GM12878 (cell line): ENCODE results near the gene PFN3. TPM values are rescaled to one million over a fixed set of nuclear protein-coding genes. Genes with fewer than 3 reads are reported as not detected.
A peak's percentile ranks its signal among the peaks of the same experiment; 100 is the strongest.

Source experiments
- ATAC-seq: fragments of 200-7000 bp; cut with Tn5 transposase; 3 replicates; pipeline ENCODE4 v1.9.1; 2020; ENCODE audit warnings: mild to moderate bottlenecking, moderate library complexity
- BruUV-seq: library from RNA; stranded (reverse); fragments of 400-500 nt; replicated peaks from 2 replicates; lab custom pipeline; 2021; lab: Mats Ljungman, UMichigan
- CTCF ChIA-PET: fragments of 300-600 bp; sonication (Branson Sonifier 250); formaldehyde crosslinking; extraction: SDS; loops from one replicate; lab custom pipeline; 2021; ENCODE audit warnings: inconsistent platforms; lab: Yijun Ruan, JAX
- POLR2A ChIA-PET: fragments of 350-600 bp; formaldehyde crosslinking; extraction: SDS; loops from one replicate; lab custom pipeline; 2021; ENCODE audit warnings: inconsistent platforms; lab: Charles Lee
- RAD21 ChIA-PET: fragments of 300-600 bp; sonication (Branson Sonifier 250); formaldehyde crosslinking; loops from one replicate; lab custom pipeline; 2023; ENCODE audit warnings: antibody characterized with exemption; ENCODE audit not compliant: unreplicated experiment; lab: Charles Lee
- SMC1A ChIA-PET: fragments of 300-600 bp; sonication (Branson Sonifier 250); formaldehyde crosslinking; loops from one replicate; lab custom pipeline; 2023; ENCODE audit not compliant: unreplicated experiment, uncharacterized antibody; lab: Charles Lee
- DNase-seq: peaks from one replicate; pipeline ENCODE4 v3.0.0-alpha.2; 2011; ENCODE audit warnings: low read depth, low spot score
- FAIRE-seq: peaks from 3 replicates; lab custom pipeline; 2011; peaks lifted over from hg19 to GRCh38; lab: Jason Lieb, UNC
- H2AFZ ChIP-seq: 2 replicates; pipeline ENCODE4 v1.6.0; 2011; ENCODE audit warnings: low read depth, low read length, control low read depth; ENCODE audit not compliant: control insufficient read depth
- H3K27ac ChIP-seq: 2 replicates; pipeline ENCODE4 v1.5.1; 2011; ENCODE audit warnings: control low read depth; ENCODE audit not compliant: control insufficient read depth, insufficient read depth
- H3K27me3 ChIP-seq, 2 experiments: replicated peaks in 1 of 2; 2 replicates each; pipeline versions ENCODE4 v1.6.0 to v1.6.1; 2011; ENCODE audit warnings: low read length in 1 of 2; ENCODE audit not compliant: control insufficient read depth in 2 of 2, insufficient read depth in 2 of 2
- H3K36me3 ChIP-seq, 2 experiments: 2 replicates each; pipeline ENCODE4 v1.5.1; 2011; ENCODE audit warnings: low read length in 1 of 2; ENCODE audit not compliant: control insufficient read depth in 2 of 2, insufficient read depth in 2 of 2
- H3K4me1 ChIP-seq: 2 replicates; pipeline ENCODE4 v1.6.1; 2011; ENCODE audit warnings: mild to moderate bottlenecking, low read length, moderate library complexity, mixed read lengths; ENCODE audit not compliant: control insufficient read depth, insufficient read depth
- H3K4me2 ChIP-seq: 2 replicates; pipeline ENCODE4 v1.6.0; 2011; ENCODE audit warnings: control low read depth; ENCODE audit not compliant: control insufficient read depth, insufficient read depth
- H3K4me3 ChIP-seq: fragments of 200-600 bp; sonication (generic); 2 replicates; pipeline ENCODE4 v1.5.1; 2016
- H3K79me2 ChIP-seq: 2 replicates; pipeline ENCODE4 v1.6.0; 2011; ENCODE audit warnings: low read length; ENCODE audit not compliant: control insufficient read depth, insufficient read depth
- H3K9ac ChIP-seq: 2 replicates; pipeline ENCODE4 v1.8.0; 2011; ENCODE audit warnings: low read length, control low read depth, mixed read lengths; ENCODE audit not compliant: control insufficient read depth, insufficient read depth
- H3K9me3 ChIP-seq: replicated peaks from 3 replicates; pipeline ENCODE4 v1.5.1; 2011; ENCODE audit warnings: mild to moderate bottlenecking, low read length; ENCODE audit not compliant: control insufficient read depth, insufficient read depth
- H4K20me1 ChIP-seq: 2 replicates; pipeline ENCODE4 v1.6.0; 2011; ENCODE audit not compliant: control insufficient read depth, insufficient read depth
- BCL3 ChIP-seq: IDR thresholded peaks from 2 replicates; pipeline ENCODE4 v1.6.1; 2011; ENCODE audit warnings: borderline replicate concordance, low read depth, mild to moderate bottlenecking, moderate library complexity, low read length; ENCODE audit not compliant: insufficient read depth, poor library complexity, severe bottlenecking
- CHD2 ChIP-seq: IDR thresholded peaks from 2 replicates; pipeline ENCODE4 v1.6.1; 2011; ENCODE audit warnings: low read depth, low read length, improper control_type of control experiment, borderline replicate concordance
- HDAC6 ChIP-seq: fragments of 200-600 bp; sonication (generic); IDR thresholded peaks from one replicate; pipeline ENCODE4 v1.8.0; 2017; ENCODE audit warnings: antibody characterized with exemption; ENCODE audit not compliant: unreplicated experiment
- JUNB ChIP-seq: IDR thresholded peaks from 2 replicates; pipeline ENCODE4 v1.6.1; 2016; ENCODE audit warnings: antibody characterized with exemption, mild to moderate bottlenecking
- LARP7 ChIP-seq: fragments of 450-650 bp; IDR thresholded peaks from 2 replicates; pipeline ENCODE4 v1.6.1; 2017; ENCODE audit warnings: mild to moderate bottlenecking
- MAX ChIP-seq: IDR thresholded peaks from 2 replicates; pipeline ENCODE4 v1.6.1; 2012; ENCODE audit warnings: low read depth, low read length, improper control_type of control experiment
- MEF2B ChIP-seq: fragments of 450-650 bp; IDR thresholded peaks from 2 replicates; pipeline ENCODE4 v1.6.1; 2018; ENCODE audit warnings: mild to moderate bottlenecking, moderate library complexity; ENCODE audit not compliant: partially characterized antibody, poor library complexity, severe bottlenecking
- MTA2 ChIP-seq: fragments of 450-650 bp; IDR thresholded peaks from 2 replicates; pipeline ENCODE4 v1.6.1; 2016; ENCODE audit warnings: low read depth, mild to moderate bottlenecking, moderate library complexity
- NBN ChIP-seq: fragments of 450-650 bp; IDR thresholded peaks from 2 replicates; pipeline ENCODE4 v1.6.1; 2016
- NRF1 ChIP-seq: conservative IDR thresholded peaks from 2 replicates; pipeline ENCODE4 v1.6.1; 2011; ENCODE audit warnings: mild to moderate bottlenecking, low read depth, low read length, improper control_type of control experiment
- PAX8 ChIP-seq: fragments of 450-650 bp; IDR thresholded peaks from 2 replicates; pipeline ENCODE4 v1.6.1; 2017; ENCODE audit warnings: mild to moderate bottlenecking, moderate library complexity
- PML ChIP-seq: IDR thresholded peaks from 2 replicates; pipeline ENCODE4 v1.6.1; 2012; ENCODE audit warnings: low read length, inconsistent platforms
- POU2F2 ChIP-seq: IDR thresholded peaks from 3 replicates; pipeline ENCODE4 v1.6.1; 2011; ENCODE audit warnings: low read depth, mild to moderate bottlenecking, low read length, borderline replicate concordance
- SIX5 ChIP-seq: IDR thresholded peaks from 2 replicates; pipeline ENCODE4 v1.6.1; 2011; ENCODE audit warnings: mild to moderate bottlenecking, low read depth, low read length, moderate library complexity; ENCODE audit not compliant: severe bottlenecking
- SPI1 ChIP-seq: IDR thresholded peaks from 2 replicates; pipeline ENCODE4 v1.6.1; 2011; ENCODE audit warnings: low read depth, mild to moderate bottlenecking, low read length, moderate library complexity, borderline replicate concordance; ENCODE audit not compliant: insufficient read depth
- STAT3 ChIP-seq: IDR thresholded peaks from 2 replicates; pipeline ENCODE4 v1.6.1; 2011; ENCODE audit warnings: low read depth, low read length, improper control_type of control experiment
- TARDBP ChIP-seq: IDR thresholded peaks from 2 replicates; pipeline ENCODE4 v1.6.1; 2016; ENCODE audit warnings: borderline replicate concordance
- TCF3 ChIP-seq: IDR thresholded peaks from 2 replicates; pipeline ENCODE4 v1.6.1; 2012; ENCODE audit warnings: low read depth, mild to moderate bottlenecking, low read length, borderline replicate concordance; ENCODE audit not compliant: insufficient read depth
- TCF7 ChIP-seq: IDR thresholded peaks from 2 replicates; pipeline ENCODE4 v1.6.1; 2014; ENCODE audit warnings: antibody characterized with exemption, borderline replicate concordance
- YBX1 ChIP-seq: fragments of 450-650 bp; IDR thresholded peaks from 2 replicates; pipeline ENCODE4 v1.6.1; 2016; ENCODE audit warnings: antibody characterized with exemption
- WGBS: methylation state at CpG from one replicate; pipeline ENCODE4 v1.1.6; 2016; ENCODE audit warnings: low lambda C conversion rate; ENCODE audit not compliant: insufficient replicate concordance, insufficient coverage; ENCODE audit errors: missing lambda C conversion rate; 5-methylcytosine and 5-hydroxymethylcytosine counted together
- in situ Hi-C: fragments of 300-500 bp; cut with MboI; formaldehyde crosslinking; loops from 9 replicates; pipeline ENCODE4 v1.14.3; 2018; ENCODE audit warnings: mixed read lengths
- intact Hi-C: fragments of 100-400 bp; cut with micrococcal nuclease; formaldehyde crosslinking; loops from one replicate; pipeline ENCODE4 v1.14.2; 2022; ENCODE audit not compliant: unreplicated experiment
- polyA plus RNA-seq, 11 experiments: library from polyadenylated mRNA; depleted of rRNA in 4 of 11; unstranded in 6 of 11; stranded (reverse) in 5 of 11; fragments of >200 nt; fragmentation: Nextera tagmentation in 4 of 11; fragmentation: Illumina TruSeq in 1 of 11; extraction: Ambion mirVana in 4 of 11; extraction: Trizol in 1 of 11; gene quantifications; 1 replicate in 1 of 11; 2 replicates in 10 of 11; pipeline versions ENCODE4 v1.2.1 to v1.2.3, GENCODE V29; 2011 to 2016; ENCODE audit warnings: inconsistent platforms in 2 of 11, missing spikeins in 2 of 11, low read depth in 1 of 11
- total RNA-seq, 4 experiments: library from RNA; depleted of rRNA in 3 of 4; stranded (reverse); fragments of >200 nt in 3 of 4; fragmentation: Illumina TruSeq in 1 of 4; extraction: Trizol in 1 of 4; gene quantifications; 2 replicates each; pipeline versions ENCODE4 v1.2.1 to v1.2.3, GENCODE V29; 2013 to 2021
- TF ChIP-seq, protein P1 (sequence below): IDR thresholded peaks from 2 replicates; pipeline ENCODE4 v1.6.1; 2011; ENCODE audit warnings: low read depth, low read length, improper control_type of control experiment, borderline replicate concordance

The PFN3 gene
- total and polyA plus RNA-seq, 10 of the 15 experiments (the other 5 are each of a cell fraction or from before 2014, with no cell fraction given): not detected

DNA sequence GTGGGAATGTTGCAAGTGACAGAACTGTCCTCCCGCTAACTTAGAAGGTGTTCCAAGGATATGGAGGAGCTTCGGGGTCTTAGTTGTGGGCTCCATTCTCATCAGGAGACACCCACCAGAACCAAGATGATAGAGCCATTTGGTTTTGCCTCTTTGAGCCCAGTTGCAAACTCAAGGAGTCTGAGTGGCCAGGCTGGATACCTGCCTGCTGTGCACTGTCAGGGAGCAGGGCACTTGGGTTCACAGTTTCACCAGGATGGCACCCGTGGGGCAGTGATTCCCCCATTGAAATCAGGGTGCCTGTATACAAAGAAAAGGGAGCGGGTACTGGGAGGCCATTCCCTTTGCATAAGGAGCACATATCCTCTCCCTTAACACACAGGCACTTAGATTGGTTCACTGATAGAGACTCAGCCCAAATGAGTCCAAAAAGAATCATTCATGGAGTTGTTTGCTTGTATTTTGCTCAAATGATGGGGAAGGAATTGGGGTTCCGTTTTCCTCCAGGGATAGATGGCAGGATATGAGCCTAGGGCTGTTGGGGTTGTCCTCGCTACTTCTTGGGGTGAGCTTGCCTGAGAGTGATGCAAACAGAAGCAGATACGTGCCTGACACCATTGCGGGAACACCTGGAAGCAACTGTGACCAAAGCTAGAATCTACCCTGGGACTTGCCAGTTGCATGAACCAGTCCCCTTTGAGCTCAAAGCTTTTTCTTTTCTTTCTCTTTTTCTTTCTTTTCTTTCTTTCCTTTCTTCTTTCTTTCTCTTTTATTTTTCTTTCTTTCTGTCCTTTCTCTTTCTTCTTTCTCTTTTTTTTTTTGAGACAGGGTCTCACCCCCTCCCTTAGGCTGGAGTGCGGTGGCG, 44.8 kb upstream of the PFN3 start:
- no peak overlapping the region for H2AFZ ChIP-seq
- H3K4me1 ChIP-seq: peaks cover 32% of the 10 kb centered on the region
- ChIA-PET CTCF (interaction anchor here (0.7 to 16.4 kb wide), 14 partner anchors 9 to 135 kb away, joined by 3 to 391 read pairs (median 5); partner anchors contain the start of genes GRK6 and PFN3), POLR2A (interaction anchor here (0.6 to 13.6 kb wide), 11 partner anchors 9 to 82 kb away, joined by 4 to 358 read pairs (median 6); partner anchors contain the start of gene GRK6), SMC1A (interaction anchor here (0.6 to 7.4 kb wide), 10 partner anchors 8 to 90 kb away, joined by 3 to 105 read pairs (median 6); partner anchors contain the start of genes GRK6 and PFN3), RAD21 (interaction anchor here (1.0 to 13.5 kb wide), 5 partner anchors 10 to 56 kb away, joined by 3 to 291 read pairs (median 24); partner anchors contain the start of gene GRK6)
- peak overlapping the region; percentile 78; the same call in 1 of the 2 replicates for H3K4me3 ChIP-seq
- FAIRE-seq (peak; percentile 66), ATAC-seq (no peak), DNase-seq (no peak)
- no peaks in the 10 kb centered on the region for H4K20me1 ChIP-seq
- 25% methylated on average over 10 of the region's 10 CpGs for WGBS
- peak overlapping the region; percentile 79 for H3K27ac ChIP-seq
- peak overlapping the region; percentile 99 for H3K4me2 ChIP-seq
- TSS peak; percentile 55 for BruUV-seq
- intact Hi-C loops (no loop called here), in situ Hi-C loops (loop anchor here (5.0 kb wide), 1 partner anchor 128 kb away; no protein-coding TSS in a partner anchor)
- no peaks in the 10 kb centered on the region for H3K27me3 ChIP-seq
- H3K36me3 ChIP-seq: peaks cover 0 to 9% of the 10 kb centered on the region in 2 experiments; a peak in 3 of 4 replicates
- H3K9ac ChIP-seq: peak overlapping the region; percentile 81; the same call in 1 of the 2 replicates
- peaks cover 14% of the 10 kb centered on the region for H3K79me2 ChIP-seq
- no peaks in the 10 kb centered on the region for H3K9me3 ChIP-seq
- no peak for TF ChIP-seq PAX8
- TF ChIP-seq MTA2: no peak
- no peak for TF ChIP-seq HDAC6
- TF ChIP-seq TCF7: no peak
- no peak for TF ChIP-seq MAX
- peak; percentile 49; the same call in 1 of the 2 replicates for TF ChIP-seq LARP7
- TF ChIP-seq NRF1: no peak
- no peak for TF ChIP-seq SIX5
- no peak for TF ChIP-seq TARDBP
- peak; percentile 45; the same call in 1 of the 2 replicates for TF ChIP-seq NBN
- no peak for TF ChIP-seq SPI1
- TF ChIP-seq PML: peak; percentile 36; the same call in 1 of the 2 replicates
- no peak for TF ChIP-seq MEF2B
- 0 out of 2 replicates have a peak, but pooled peaks have one; percentile 62 for TF ChIP-seq TCF3
- TF ChIP-seq, protein P1, sequence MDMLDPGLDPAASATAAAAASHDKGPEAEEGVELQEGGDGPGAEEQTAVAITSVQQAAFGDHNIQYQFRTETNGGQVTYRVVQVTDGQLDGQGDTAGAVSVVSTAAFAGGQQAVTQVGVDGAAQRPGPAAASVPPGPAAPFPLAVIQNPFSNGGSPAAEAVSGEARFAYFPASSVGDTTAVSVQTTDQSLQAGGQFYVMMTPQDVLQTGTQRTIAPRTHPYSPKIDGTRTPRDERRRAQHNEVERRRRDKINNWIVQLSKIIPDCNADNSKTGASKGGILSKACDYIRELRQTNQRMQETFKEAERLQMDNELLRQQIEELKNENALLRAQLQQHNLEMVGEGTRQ: no peak
- TF ChIP-seq CHD2: no peak
- TF ChIP-seq YBX1: no peak
- TF ChIP-seq STAT3: no peak
- peak; percentile 11 for TF ChIP-seq BCL3
- TF ChIP-seq JUNB: no peak
- no peak for TF ChIP-seq POU2F2
